ENCODE measurements around the gene HAND2. TPM values are rescaled to one million over a fixed set of nuclear protein-coding genes. Genes with fewer than 3 reads are reported as not detected.

Gene HAND2
- total and polyA plus RNA-seq, 2 experiments from 2014 or later = 0.15 TPM; not detected in 1

DNA sequence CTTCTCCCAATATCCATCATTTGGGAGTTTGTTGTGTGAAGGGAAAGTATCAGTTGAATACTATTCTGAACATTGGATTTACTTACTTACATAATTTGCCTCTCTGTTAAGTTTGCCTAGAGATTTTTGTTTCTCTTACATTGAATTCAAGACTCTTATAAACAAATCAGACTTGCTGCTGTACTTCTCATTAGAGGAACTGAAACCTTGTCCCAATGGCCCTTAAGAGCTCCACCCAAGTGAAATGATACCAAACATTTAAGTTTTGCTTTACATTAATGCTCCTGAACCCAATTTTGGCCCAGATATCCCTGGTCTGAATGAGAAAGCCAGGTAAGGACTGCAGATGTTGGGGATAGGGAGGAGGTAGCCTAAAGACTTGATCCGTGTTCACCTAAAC lies 32.0 kb downstream of the HAND2 start:
- peaks cover 97% of the 10 kb centered on the region for H3K27me3 ChIP-seq (ENCODE audit: insufficient read depth)
- no peak for ATAC-seq
- H3K4me3 Mint-ChIP-seq = no peak overlapping the region

More for the DNA sequence above, 32.0 kb downstream of the HAND2 start:
- H3K9me2 ChIP-seq (ENCODE audit: insufficient read depth) = no peaks in the 10 kb centered on the region
- no peaks in the 10 kb centered on the region; the same call in 1 of the 2 replicates for H4K20me1 ChIP-seq (replicated peaks; ENCODE audit: insufficient read depth)
- H3K27ac ChIP-seq (ENCODE audit: low read depth) = no peak overlapping the region
- peaks cover 35% of the 10 kb centered on the region for H3K4me1 ChIP-seq (ENCODE audit: insufficient read depth)
- no peak overlapping the region for H2AFZ ChIP-seq
- no peak overlapping the region for H3K4me2 ChIP-seq
- H3K27me3 Mint-ChIP-seq (ENCODE audit: insufficient read depth, low read depth, poor library complexity) = peaks cover 69% of the 10 kb centered on the region
- no peak for DNase-seq (ENCODE audit: low spot score)
- no peak overlapping the region for H3K27ac Mint-ChIP-seq
- peaks cover 25% of the 10 kb centered on the region for H3K4me1 Mint-ChIP-seq
- H3K4me3 ChIP-seq = no peak overlapping the region
- TF ChIP-seq EZH2phosphoT487 (IDR thresholded peaks at IDR 0.05; ENCODE audit: unreplicated experiment) (no peak), ZNF331 (CRISPR knock-in tag; IDR thresholded peaks at IDR 0.05; ENCODE audit: low read depth) (no peak), NANOG (IDR thresholded peaks at IDR 0.05; ENCODE audit: borderline replicate concordance) (no peak), ZNF114 (CRISPR knock-in tag; IDR thresholded peaks at IDR 0.05) (no peak), POLR2AphosphoS5 (IDR thresholded peaks at IDR 0.05; ENCODE audit: low read depth) (no peak), CREB1 (CRISPR knock-in tag; IDR thresholded peaks at IDR 0.05; ENCODE audit: low read depth) (no peak), JUNB (IDR thresholded peaks at IDR 0.05; ENCODE audit: unreplicated experiment) (no peak)
- TF ChIP-seq, protein P1, sequence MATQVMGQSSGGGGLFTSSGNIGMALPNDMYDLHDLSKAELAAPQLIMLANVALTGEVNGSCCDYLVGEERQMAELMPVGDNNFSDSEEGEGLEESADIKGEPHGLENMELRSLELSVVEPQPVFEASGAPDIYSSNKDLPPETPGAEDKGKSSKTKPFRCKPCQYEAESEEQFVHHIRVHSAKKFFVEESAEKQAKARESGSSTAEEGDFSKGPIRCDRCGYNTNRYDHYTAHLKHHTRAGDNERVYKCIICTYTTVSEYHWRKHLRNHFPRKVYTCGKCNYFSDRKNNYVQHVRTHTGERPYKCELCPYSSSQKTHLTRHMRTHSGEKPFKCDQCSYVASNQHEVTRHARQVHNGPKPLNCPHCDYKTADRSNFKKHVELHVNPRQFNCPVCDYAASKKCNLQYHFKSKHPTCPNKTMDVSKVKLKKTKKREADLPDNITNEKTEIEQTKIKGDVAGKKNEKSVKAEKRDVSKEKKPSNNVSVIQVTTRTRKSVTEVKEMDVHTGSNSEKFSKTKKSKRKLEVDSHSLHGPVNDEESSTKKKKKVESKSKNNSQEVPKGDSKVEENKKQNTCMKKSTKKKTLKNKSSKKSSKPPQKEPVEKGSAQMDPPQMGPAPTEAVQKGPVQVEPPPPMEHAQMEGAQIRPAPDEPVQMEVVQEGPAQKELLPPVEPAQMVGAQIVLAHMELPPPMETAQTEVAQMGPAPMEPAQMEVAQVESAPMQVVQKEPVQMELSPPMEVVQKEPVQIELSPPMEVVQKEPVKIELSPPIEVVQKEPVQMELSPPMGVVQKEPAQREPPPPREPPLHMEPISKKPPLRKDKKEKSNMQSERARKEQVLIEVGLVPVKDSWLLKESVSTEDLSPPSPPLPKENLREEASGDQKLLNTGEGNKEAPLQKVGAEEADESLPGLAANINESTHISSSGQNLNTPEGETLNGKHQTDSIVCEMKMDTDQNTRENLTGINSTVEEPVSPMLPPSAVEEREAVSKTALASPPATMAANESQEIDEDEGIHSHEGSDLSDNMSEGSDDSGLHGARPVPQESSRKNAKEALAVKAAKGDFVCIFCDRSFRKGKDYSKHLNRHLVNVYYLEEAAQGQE (IDR thresholded peaks at IDR 0.05; ENCODE audit: unreplicated experiment) = no peak
- TF ChIP-seq, protein P2, sequence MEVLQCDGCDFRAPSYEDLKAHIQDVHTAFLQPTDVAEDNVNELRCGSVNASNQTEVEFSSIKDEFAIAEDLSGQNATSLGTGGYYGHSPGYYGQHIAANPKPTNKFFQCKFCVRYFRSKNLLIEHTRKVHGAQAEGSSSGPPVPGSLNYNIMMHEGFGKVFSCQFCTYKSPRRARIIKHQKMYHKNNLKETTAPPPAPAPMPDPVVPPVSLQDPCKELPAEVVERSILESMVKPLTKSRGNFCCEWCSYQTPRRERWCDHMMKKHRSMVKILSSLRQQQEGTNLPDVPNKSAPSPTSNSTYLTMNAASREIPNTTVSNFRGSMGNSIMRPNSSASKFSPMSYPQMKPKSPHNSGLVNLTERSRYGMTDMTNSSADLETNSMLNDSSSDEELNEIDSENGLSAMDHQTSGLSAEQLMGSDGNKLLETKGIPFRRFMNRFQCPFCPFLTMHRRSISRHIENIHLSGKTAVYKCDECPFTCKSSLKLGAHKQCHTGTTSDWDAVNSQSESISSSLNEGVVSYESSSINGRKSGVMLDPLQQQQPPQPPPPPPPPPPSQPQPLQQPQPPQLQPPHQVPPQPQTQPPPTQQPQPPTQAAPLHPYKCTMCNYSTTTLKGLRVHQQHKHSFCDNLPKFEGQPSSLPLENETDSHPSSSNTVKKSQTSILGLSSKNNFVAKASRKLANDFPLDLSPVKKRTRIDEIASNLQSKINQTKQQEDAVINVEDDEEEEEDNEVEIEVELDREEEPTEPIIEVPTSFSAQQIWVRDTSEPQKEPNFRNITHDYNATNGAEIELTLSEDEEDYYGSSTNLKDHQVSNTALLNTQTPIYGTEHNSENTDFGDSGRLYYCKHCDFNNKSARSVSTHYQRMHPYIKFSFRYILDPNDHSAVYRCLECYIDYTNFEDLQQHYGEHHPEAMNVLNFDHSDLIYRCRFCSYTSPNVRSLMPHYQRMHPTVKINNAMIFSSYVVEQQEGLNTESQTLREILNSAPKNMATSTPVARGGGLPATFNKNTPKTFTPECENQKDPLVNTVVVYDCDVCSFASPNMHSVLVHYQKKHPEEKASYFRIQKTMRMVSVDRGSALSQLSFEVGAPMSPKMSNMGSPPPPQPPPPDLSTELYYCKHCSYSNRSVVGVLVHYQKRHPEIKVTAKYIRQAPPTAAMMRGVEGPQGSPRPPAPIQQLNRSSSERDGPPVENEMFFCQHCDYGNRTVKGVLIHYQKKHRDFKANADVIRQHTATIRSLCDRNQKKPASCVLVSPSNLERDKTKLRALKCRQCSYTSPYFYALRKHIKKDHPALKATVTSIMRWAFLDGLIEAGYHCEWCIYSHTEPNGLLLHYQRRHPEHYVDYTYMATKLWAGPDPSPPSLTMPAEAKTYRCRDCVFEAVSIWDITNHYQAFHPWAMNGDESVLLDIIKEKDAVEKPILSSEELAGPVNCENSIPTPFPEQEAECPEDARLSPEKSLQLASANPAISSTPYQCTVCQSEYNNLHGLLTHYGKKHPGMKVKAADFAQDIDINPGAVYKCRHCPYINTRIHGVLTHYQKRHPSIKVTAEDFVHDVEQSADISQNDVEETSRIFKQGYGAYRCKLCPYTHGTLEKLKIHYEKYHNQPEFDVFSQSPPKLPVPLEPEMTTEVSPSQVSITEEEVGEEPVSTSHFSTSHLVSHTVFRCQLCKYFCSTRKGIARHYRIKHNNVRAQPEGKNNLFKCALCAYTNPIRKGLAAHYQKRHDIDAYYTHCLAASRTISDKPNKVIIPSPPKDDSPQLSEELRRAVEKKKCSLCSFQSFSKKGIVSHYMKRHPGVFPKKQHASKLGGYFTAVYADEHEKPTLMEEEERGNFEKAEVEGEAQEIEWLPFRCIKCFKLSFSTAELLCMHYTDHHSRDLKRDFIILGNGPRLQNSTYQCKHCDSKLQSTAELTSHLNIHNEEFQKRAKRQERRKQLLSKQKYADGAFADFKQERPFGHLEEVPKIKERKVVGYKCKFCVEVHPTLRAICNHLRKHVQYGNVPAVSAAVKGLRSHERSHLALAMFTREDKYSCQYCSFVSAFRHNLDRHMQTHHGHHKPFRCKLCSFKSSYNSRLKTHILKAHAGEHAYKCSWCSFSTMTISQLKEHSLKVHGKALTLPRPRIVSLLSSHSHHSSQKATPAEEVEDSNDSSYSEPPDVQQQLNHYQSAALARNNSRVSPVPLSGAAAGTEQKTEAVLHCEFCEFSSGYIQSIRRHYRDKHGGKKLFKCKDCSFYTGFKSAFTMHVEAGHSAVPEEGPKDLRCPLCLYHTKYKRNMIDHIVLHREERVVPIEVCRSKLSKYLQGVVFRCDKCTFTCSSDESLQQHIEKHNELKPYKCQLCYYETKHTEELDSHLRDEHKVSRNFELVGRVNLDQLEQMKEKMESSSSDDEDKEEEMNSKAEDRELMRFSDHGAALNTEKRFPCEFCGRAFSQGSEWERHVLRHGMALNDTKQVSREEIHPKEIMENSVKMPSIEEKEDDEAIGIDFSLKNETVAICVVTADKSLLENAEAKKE (CRISPR knock-in tag; IDR thresholded peaks at IDR 0.05) = no peak
- no peaks in the 10 kb centered on the region for H3K36me3 Mint-ChIP-seq (ENCODE audit: low read depth)
- H3K36me3 ChIP-seq (ENCODE audit: insufficient read depth) = no peaks in the 10 kb centered on the region
- H3K79me2 ChIP-seq (replicated peaks; ENCODE audit: insufficient read depth) = no peaks in the 10 kb centered on the region
- H3K9me3 Mint-ChIP-seq = peaks cover under 1% of the 10 kb centered on the region; the same call in 1 of the 3 replicates
- H3F3A ChIP-seq (replicated peaks; ENCODE audit: low read depth) = 0 out of 2 replicates have a peak, but pooled peaks cover 4% of the 10 kb centered on the region

All from GM23338 (cell line).